TTC549 (cell line): ENCODE measurements around the gene CDK16.
"Not testable (repeated sequence)": the region's sequence is repeated elsewhere in the genome, so short reads cannot be mapped to it uniquely, and the experiment has no call there.

Experiments used
- FAIRE-seq: peaks from 2 replicates; lab custom pipeline; 2012; peaks lifted over from hg19 to GRCh38; lab: Jason Lieb, UNC

The CDK16 gene

DNA sequence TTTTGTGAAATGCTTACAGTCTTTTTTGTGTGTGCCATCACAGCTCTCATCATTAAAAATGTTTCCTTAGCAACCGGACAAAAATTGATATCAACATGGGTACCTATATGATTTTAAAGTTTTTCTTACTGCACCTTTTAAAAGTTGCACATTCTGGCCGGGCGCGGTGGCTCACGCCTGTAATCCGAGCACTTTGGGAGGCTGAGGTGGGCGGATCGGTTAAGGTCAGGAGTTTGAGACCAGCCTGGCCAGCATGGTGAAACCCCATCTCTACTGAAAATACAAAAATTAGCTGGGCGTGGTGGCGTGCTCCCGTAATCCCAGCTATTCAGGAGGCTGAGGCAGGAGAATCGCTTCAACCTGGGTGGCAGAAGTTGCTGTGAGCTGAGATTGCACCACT is 39.1 kb downstream of the CDK16 start:
- FAIRE-seq, result not testable (repeated sequence)

- no peak for FAIRE-seq
Observed at GRCh38 chrX:47264483-47265173, 46.1 kb downstream of the CDK16 start.

DNA sequence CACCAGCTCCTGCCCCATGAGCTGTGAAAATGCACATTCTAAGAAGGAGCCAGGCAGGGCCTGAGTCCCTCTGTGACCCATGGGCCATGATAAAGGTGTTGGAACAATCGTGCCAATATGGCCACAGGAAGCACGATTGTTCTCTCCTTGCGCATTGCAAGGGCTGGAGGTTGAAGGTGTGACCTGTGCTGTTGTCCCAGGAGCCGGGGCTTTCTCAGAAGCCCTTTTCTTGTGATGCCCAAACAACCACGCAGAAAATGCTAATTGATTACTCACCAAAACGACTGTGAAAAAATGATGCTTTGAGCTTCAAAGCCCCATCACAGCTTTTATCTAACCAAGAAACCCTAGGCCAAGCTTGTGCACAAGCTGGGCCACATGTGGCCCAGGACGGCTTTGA is 48.2 kb downstream of the CDK16 start:
- FAIRE-seq, result no peak

DNA sequence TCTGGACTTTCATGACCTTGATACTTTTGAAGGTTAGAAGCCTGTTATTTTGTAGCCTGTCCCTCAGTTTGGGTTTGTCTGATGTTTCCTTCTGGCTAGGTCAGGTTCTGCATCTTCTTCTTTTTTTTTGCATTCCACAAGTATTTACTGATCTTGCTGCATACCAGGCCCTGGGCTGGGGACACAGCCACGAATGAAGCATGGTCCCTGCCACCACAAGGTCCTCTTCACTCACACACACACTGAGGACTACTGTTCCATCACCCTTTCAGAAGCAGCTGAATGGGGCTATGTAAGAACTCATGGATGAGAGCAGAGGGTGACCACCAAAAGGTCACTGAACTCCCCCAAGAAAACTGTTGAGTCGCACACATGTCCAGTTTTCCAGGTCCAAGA is 53.5 kb downstream of the CDK16 start:
- FAIRE-seq, result no peak

- no peak for FAIRE-seq
Observed at GRCh38 chrX:47273011-47273730, 54.7 kb downstream of the CDK16 start.

DNA sequence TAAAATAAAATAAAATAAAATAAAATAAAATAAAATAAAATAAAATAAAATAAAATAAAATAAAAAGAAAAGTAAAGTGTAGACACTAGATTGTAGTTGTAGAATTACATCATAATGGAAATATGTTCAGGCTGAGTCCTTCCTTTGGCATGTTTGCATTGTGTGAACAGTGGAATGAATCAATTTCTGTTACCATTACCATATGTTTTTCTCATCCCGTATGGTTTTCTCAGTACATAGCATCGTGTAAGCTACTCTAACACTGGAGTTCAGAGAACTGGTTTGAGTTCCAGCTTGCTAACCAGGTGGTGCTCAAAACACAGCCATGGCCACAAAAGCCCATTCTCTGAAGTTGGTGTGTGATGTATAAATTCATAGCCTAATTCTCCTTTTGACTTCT is 60.2 kb downstream of the CDK16 start:
- FAIRE-seq, result no peak
